Measurements from ENCODE around the gene CREB3L2. TPM values are rescaled to one million over a fixed set of nuclear protein-coding genes. Genes with fewer than 3 reads are reported as not detected.

Gene CREB3L2
- polyA plus RNA-seq, 3 donors = 6.9 to 12.9 (median 11.9) TPM

DNA sequence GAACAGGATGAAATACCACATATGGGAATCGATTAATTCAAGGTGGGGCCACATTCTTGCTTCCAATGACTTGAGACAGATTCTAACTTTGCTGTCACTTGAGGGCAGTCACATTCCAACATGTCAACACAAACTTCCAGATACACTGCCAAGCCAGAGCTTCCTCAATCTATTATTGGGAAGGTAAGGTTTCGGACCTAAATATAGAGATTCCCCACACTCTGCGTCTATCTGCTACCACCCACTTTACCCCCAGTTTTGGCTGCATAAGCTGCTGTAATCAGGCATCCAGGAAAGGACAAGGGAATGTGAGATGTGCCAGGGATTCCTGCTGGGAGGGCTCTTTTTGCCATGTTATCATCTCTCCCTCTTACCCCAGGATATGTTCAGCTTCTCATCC lies 134.6 kb downstream of the CREB3L2 start:
- Histone ChIP-seq H2AFZ (ENCODE audit: insufficient read depth, low read depth, low read length, poor library complexity, severe bottlenecking) (no peak overlapping the region), H3K27me3 (ENCODE audit: control insufficient read depth in 2 of 2, insufficient read depth in 2 of 2, low read length in 2 of 2) (no peaks in the 10 kb centered on the region), H4K20me1 (ENCODE audit: insufficient read depth, low read length) (no peaks in the 10 kb centered on the region), H3K9me3 (replicated peaks in 1 of 2; ENCODE audit: control insufficient read depth in 1 of 2, insufficient read depth in 1 of 2, low read length in 2 of 2) (no peaks in the 10 kb centered on the region), H3K4me3 (replicated peaks in 1 of 3; ENCODE audit: low read depth in 2 of 3, low read length in 3 of 3) (no peak overlapping the region), H3K4me1 (ENCODE audit: control insufficient read depth in 1 of 2, insufficient read depth in 2 of 2, low read length in 2 of 2) (no peaks in the 10 kb centered on the region), H3K4me2 (replicated peaks; ENCODE audit: extremely low read depth, low read length, poor library complexity, severe bottlenecking) (no peak overlapping the region), H3K36me3 (replicated peaks in 1 of 2; ENCODE audit: control insufficient read depth in 1 of 2, insufficient read depth in 2 of 2, low read length in 2 of 2) (peaks cover 15 to 64% of the 10 kb centered on the region in 2 donors), H3K79me2 (ENCODE audit: insufficient read depth, low read length) (no peaks in the 10 kb centered on the region), H3K9ac (ENCODE audit: insufficient read depth, low read length, poor library complexity, severe bottlenecking) (no peak overlapping the region), H3K27ac (ENCODE audit: low read depth in 1 of 2, low read length in 2 of 2) (no peak overlapping the region)
- 100% methylated on average over 1 of the region's 3 CpGs for WGBS (ENCODE audit: insufficient coverage)
- DNase-seq = no peak
- Mint-ChIP-seq H3K4me3 (no peak overlapping the region), H3K27ac (no peak overlapping the region), H3K4me1 (no peaks in the 10 kb centered on the region), H3K9me3 (peaks cover 0 to 6% (median 2%) of the 10 kb centered on the region in 7 donors), H3K27me3 (ENCODE audit: low read depth in 3 of 3) (no peaks in the 10 kb centered on the region), H3K36me3 (peaks cover 49 to 61% of the 10 kb centered on the region in 2 donors)
- TF ChIP-seq, protein P1, sequence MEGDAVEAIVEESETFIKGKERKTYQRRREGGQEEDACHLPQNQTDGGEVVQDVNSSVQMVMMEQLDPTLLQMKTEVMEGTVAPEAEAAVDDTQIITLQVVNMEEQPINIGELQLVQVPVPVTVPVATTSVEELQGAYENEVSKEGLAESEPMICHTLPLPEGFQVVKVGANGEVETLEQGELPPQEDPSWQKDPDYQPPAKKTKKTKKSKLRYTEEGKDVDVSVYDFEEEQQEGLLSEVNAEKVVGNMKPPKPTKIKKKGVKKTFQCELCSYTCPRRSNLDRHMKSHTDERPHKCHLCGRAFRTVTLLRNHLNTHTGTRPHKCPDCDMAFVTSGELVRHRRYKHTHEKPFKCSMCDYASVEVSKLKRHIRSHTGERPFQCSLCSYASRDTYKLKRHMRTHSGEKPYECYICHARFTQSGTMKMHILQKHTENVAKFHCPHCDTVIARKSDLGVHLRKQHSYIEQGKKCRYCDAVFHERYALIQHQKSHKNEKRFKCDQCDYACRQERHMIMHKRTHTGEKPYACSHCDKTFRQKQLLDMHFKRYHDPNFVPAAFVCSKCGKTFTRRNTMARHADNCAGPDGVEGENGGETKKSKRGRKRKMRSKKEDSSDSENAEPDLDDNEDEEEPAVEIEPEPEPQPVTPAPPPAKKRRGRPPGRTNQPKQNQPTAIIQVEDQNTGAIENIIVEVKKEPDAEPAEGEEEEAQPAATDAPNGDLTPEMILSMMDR (IDR thresholded peaks at IDR 0.05) = no peak
- intact Hi-C loops (cut with micrococcal nuclease) = no loop called here

DNA sequence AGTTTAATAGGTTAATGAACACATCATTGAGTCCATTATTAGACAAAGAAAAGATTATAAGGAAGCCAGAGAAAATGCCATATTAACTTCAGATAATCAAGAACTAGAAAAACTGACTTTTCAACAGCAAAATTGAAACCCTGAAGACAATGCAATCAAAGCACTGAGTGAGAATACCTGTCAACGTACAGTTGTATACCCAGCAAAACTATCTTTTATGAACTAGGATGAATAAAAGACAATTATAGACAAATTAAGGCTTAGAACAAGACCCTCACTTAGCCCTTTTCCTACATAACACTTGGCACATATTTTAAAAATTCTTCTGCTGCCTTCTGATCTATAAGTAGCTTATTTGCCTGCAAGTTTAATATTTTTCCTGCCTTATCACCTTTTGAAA lies 136.1 kb downstream of the CREB3L2 start:
- no peaks in the 10 kb centered on the region for H3K9me3 ChIP-seq (replicated peaks in 1 of 2; ENCODE audit: control insufficient read depth in 1 of 2, insufficient read depth in 1 of 2, low read length in 2 of 2)
- DNase-seq = no peak
- H3K27ac ChIP-seq (ENCODE audit: low read depth in 1 of 2, low read length in 2 of 2) = no peak overlapping the region
- H3K79me2 ChIP-seq (ENCODE audit: insufficient read depth, low read length) = no peaks in the 10 kb centered on the region
- H4K20me1 ChIP-seq (ENCODE audit: insufficient read depth, low read length) = no peaks in the 10 kb centered on the region
- no peak overlapping the region for H3K9ac ChIP-seq (ENCODE audit: insufficient read depth, low read length, poor library complexity, severe bottlenecking)
- Mint-ChIP-seq H3K36me3 (peaks cover 48 to 60% of the 10 kb centered on the region in 2 donors), H3K27me3 (ENCODE audit: low read depth in 3 of 3) (no peaks in the 10 kb centered on the region), H3K27ac (no peak overlapping the region), H3K4me3 (no peak overlapping the region), H3K4me1 (no peaks in the 10 kb centered on the region), H3K9me3 (peaks cover 0 to 6% (median 2%) of the 10 kb centered on the region in 7 donors)
- H3K36me3 ChIP-seq (replicated peaks in 1 of 2; ENCODE audit: control insufficient read depth in 1 of 2, insufficient read depth in 2 of 2, low read length in 2 of 2) = peaks cover 15 to 63% of the 10 kb centered on the region in 2 donors
- WGBS (ENCODE audit: insufficient coverage) = no CpG with 5 or more reads among the region's 1 CpG
- H3K27me3 ChIP-seq (ENCODE audit: control insufficient read depth in 2 of 2, insufficient read depth in 2 of 2, low read length in 2 of 2) = no peaks in the 10 kb centered on the region
- H2AFZ ChIP-seq (ENCODE audit: insufficient read depth, low read depth, low read length, poor library complexity, severe bottlenecking) = no peak overlapping the region
- H3K4me3 ChIP-seq (replicated peaks in 1 of 3; ENCODE audit: low read depth in 2 of 3, low read length in 3 of 3) = no peak overlapping the region
- TF ChIP-seq, protein P1 (IDR thresholded peaks at IDR 0.05) = no peak
- no peak overlapping the region for H3K4me2 ChIP-seq (replicated peaks; ENCODE audit: extremely low read depth, low read length, poor library complexity, severe bottlenecking)
- intact Hi-C loops (cut with micrococcal nuclease) = no loop called here
- H3K4me1 ChIP-seq (ENCODE audit: control insufficient read depth in 1 of 2, insufficient read depth in 2 of 2, low read length in 2 of 2) = no peaks in the 10 kb centered on the region

Data from CD14-positive monocyte (primary cell).